Superior temporal gyrus (tissue), 1 donor: ENCODE data around the gene KLHL36.

Experiments
- DNase-seq: peaks from one replicate; pipeline ENCODE4 v3.0.0-alpha.2; 2016; ENCODE audit errors: extremely low spot score

The KLHL36 gene

DNA sequence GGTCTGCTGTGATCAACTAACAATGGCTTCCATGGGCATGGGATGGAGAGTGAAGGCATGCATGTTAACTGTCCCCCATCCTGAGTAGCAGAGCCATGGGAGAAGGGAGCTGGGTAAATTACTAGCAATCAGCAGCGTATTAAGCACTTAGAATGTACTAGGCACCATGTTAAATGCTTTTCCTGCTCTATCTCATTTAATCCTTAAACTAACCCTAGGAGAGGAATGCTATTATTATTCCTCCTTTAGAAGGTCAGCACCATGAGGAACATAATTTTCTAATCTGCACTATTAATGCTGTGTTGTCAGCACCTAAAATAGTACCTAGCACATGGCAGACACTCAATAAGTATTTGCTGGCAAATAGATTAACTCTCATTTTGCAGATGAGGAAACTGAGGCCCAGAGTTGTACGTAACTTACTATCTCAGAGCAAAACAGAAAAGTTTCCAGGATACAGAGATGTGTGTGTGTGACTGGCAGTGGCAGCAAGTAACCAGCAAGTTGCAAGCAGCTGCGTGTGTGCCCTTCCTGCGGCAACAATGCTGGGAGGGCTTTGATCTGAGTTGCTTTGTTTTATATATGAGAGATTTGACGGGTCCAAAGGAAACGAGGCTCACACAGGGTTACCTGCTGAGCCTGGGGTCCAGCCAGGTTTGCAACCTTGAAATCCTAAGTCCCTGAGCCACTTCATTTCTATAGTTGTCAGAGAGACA is 6.5 kb upstream of the KLHL36 start:
- DNase-seq: no peak

DNA sequence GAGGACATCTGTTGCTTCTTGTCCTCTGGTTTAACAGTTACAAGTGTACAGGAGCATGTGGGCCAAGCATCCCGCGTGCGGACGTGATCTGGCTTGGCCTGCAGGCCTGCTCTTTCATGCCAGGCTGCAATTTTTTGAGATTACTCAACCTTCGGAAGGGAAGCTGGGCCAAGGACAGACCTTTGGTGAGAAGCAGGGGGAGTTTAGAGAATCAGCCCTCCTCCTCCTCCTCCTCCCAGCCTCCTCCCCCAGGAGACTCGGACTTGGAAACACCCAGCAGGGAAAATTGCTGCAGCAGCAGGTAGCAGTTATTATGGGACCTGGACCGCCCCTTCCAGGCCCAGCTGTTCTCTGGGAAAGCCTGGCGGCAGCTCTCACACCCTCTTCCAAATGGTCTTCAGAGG is 5.1 kb upstream of the KLHL36 start:
- DNase-seq: no peak

DNA sequence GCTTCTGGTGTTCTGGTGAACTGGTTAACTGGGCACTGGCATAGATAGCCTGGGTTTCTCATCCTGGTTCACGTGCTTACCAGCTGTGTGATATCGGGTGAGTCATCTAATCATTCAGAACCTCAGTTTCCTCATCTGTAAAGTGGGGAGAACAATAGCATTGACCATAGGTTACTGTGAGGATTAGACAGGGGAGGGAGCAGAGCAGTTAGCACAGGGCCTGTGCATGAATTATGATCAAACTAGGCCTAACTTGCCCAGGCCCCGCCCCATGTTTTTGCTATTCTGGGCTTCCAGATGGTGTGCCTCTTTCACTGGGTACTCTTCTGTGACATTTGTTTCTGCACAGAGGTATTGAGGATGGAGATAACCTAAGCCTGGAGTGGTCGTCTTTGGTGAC is 4.6 kb upstream of the KLHL36 start:
- DNase-seq: no peak

DNA sequence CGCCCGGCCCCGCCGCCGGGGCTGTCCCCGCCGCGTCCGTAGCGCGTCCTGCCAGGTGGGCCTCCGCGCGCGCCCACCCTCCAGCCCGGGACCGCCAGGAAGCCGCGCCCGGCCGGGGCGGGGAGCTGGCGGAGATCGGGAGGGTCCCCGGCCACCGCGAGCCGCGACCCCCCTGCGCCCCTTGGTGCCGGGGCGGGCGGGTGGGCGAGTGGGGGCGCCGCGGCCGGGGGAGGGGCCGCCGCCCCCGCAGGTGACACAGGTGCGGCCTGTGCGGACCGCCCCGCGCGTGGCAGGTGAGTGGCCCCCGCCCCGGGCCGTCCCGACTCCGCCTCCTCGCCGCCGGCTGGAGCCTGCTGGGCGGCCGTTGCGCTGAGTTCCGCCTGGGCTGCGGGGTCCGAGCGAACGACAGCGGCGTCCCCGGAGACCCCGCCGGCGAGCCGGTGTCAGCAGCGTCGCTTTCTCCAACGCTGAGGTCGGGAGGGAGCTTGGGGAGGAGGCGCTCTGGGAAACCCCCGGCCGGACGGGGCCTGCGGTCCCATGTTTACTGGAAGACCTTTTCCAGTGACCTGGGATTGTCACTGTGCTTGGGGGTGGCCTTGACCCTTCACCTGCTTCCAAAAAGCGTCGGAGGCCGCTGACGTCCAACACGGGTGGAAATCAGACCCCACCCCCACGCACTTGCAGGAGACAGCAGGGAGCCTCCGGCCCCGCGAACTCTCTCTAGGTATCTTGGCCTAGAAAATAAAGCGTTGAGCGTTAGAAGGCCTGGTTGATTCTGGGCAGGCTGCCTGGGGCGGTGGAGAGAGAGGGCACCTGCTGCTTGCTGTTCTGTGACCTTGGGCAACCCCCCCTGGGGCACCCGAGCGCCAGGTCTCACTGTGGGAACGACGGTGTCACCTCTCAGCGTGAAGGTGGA is 542 bp downstream of the KLHL36 start:
- DNase-seq: no peak

DNA sequence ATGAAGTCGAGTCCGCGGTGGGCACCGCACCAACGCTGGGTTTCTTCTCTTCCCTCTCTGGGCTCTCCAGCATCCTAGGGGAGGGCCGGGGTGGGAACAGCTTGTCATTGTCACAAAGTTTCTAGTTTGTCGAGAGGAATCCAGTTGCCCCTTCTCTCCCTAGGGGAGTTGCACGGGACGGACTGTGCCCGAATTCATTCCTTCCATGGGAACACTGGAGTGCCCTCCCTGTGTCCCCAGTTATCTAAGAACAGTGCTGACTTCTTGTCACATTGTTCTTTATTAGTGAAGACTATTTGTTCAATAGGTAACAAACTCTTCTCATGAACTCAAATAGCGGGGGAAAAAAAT is 1.2 kb downstream of the KLHL36 start:
- no peak for DNase-seq

DNA sequence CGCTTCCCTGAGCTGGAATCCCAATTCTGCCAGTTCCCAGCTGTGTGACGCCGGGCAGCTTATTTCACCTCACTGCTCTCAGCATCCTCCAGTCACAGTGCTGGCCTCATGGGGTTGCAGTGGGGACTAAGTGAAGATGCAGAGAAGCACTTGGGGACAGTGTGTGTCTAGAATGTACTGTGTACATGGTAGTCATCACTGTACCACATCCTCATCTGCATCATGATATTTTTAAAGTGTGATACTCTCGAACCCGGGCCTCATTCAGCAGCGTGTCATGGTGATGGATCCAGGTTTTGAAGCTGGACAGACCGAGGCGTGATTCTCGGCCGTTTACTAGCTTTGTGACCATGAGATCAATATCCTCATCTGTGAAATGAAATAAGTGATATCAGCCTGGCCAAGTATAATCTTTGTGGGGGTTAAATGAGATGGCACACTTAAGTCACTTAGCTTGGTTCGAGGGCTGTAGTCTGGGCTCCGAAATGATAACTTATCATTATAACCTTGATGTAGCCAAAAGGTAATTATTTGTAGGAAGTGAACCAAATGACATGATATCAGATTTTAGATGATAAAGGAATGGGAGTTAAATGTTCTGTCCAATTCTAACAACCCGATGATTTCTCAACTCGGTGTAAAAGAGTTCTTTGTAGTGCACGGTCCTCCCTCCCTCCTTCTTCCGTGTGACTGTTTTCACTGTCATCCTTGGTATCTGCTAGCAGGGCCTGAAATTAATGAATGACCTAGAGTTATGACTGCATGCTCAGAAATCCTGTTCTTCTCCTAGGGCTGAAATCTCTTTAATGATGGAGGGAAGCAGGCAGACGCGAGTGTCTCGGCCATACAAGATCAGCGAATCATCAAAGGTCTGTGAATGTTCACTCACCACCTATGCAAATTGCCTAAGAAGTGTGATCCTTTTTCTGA is 2.0 kb downstream of the KLHL36 start:
- no peak for DNase-seq

DNA sequence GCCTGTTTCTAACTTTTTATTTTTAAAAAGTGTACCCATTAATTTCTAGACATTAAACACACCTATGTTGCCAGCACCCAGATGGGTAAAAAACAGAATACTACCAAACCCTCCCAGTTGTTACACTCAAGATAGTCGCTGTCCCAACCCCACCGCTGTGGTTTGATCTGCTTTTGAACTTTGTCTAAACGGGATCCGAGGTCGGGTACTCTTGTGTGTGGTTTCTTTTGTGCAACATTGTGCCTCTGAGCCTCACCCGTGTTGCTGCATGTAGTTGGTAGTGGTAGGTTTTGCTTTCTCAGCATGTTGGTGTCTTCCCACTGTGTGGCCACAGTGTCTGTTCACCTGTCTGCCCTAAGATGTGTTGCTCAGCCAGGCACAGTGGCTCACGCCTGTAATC is 4.3 kb downstream of the KLHL36 start:
- no peak for DNase-seq

DNA sequence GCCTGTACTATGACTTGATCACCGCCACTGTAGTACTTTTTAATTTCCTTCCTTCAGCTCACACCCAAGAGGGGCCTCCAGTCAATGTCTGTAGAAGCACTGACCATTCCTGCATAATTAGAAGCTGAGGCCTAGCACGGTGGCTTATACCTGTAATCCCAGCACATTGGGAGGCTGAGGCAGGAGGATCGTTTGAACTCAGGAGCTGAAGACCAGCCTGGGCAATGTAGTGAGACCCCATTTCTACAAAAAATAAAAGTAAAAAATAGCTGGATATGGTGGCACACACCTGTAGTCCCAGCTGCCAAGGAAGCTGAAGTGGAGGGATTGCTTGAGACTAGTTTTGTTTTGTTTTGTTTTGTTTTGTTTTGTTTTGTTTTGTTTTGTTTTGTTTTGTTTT is 5.9 kb downstream of the KLHL36 start:
- DNase-seq: no peak

DNA sequence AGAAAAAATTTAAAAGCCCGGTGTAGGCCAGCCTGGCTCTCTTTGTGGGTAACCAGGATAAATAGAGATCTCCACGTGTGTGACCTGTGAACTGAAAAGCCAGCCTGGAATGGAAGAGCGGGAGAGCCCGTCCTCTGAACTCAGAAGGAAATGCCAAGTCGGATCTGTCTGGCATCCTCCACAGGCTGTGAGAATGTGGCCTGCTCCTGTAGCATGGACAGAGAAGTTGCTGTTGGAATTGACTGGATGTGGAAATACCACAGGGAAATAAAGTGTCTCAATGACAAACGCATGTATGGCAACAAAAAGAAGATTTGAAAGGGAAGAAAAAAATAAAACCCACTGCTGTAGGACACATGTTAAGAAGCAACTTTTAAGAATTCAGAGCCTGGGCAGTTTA is 6.7 kb downstream of the KLHL36 start:
- no peak for DNase-seq

DNA sequence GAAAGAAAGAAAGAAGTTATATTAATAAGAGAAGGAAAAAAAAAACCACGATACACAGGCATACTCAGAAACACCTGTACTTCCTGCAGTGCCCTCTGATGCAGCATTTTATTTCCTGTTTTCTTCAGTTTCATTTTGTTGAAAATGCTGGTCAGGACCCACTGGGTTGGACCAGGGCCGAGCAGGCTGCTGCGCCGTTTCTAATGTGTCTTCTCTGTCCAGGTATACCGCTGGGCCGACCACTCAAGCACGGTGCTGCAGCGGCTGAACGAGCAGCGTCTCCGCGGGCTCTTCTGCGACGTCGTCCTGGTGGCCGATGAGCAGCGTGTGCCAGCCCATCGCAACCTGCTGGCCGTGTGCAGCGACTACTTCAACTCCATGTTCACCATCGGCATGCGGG is 8.3 kb downstream of the KLHL36 start:
- no peak for DNase-seq

DNA sequence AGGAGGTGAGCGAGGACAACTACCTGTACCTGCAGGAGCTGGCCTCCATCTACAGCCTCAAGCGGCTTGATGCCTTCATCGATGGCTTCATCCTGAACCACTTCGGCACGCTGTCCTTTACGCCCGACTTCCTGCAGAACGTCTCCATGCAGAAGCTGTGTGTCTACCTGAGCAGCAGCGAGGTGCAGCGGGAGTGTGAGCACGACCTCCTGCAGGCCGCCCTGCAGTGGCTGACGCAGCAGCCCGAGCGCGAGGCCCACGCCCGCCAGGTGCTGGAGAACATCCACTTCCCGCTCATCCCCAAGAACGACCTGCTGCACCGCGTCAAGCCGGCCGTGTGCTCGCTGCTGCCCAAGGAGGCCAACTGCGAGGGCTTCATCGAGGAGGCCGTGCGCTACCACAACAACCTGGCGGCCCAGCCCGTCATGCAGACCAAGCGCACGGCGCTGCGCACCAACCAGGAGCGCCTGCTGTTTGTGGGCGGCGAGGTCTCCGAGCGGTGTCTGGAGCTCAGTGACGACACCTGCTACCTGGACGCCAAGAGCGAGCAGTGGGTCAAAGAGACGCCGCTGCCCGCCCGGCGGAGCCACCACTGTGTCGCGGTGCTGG is 9.0 kb downstream of the KLHL36 start:
- no peak for DNase-seq

DNA sequence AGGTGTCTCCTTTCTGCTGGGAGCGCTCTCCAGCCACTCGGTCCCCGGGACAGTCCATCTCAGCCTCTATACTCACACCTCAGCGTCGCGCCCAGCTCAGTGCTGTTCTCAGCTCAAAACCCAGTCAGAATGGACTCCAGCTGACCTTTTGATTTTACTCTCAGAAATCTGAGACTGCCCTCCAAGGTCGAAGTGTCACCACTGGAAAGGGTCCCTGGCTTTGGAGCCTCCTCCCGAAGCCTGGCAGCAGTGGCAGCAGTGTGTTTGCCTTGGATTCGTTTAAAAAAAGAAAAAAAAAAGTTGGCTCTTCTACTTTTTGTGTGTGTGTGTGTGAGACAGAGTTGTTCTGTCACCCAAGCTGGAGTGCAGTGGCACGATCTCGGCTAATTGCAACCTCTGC is 10.4 kb downstream of the KLHL36 start:
- DNase-seq: no peak

DNA sequence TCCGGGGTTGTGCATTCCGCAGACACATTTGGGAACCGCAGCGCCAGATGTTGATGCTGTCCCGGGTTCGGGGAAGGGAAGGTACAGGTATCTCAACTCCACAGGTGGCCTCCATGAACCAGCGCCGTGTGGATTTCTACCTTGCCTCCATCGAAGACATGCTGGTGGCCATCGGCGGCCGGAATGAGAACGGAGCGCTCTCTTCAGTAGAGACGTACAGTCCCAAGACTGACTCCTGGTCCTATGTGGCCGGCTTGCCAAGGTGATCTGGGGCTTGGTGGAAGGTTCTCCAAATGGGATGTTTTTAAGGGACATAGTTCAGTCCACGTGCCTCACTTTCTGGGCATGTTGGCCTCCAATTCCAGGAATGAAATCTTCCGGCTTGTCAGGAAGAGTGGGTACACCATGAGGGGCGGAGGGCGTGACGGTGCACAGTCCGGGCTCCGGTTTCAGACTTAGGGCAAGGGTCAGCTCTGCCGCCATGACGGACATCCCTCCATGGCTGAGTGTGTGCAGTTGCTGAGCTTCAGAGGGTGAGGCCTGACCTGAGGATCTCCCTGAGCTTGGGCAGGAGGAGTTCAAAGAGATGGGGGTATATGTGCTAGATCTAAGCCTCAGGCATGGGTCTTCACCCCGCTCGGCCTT is 11.5 kb downstream of the KLHL36 start:
- DNase-seq: no peak

DNA sequence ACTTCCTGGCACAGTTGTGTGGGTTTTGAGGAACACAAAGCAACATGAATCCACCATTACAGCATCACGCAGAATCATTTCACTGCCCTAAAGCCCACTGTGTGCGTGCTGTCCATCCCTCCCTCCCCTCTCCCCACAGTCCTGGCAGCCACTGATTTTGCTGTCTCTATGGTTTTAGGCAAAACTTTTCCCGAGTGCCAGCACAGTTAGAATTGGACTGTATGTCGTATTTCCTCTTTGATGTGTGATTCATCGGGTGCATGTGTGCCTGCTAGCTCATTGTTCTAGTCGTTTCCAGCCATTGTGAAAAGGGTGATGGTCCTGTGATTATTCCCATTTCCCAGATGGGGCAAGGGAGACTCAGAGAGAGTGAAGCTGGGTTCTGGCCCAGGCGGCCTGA is 12.7 kb downstream of the KLHL36 start:
- no peak for DNase-seq

DNA sequence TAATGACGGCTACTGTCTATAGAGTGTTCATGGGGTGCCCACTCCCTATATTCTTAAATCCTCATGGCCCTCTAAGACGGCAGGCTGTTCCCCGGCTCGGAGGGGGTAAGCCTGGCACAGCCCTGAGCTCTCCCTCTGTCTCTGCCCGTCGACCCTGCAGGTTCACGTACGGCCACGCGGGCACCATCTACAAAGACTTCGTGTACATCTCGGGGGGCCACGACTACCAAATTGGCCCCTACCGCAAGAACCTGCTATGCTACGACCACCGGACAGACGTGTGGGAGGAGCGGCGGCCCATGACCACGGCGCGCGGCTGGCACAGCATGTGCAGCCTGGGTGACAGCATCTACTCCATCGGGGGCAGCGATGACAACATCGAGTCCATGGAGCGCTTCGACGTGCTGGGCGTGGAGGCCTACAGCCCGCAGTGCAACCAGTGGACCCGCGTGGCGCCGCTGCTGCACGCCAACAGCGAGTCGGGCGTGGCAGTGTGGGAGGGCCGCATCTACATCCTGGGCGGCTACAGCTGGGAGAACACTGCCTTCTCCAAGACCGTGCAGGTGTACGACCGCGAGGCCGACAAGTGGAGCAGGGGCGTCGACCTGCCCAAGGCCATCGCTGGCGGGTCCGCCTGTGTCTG is 13.2 kb downstream of the KLHL36 start:
- DNase-seq: no peak

DNA sequence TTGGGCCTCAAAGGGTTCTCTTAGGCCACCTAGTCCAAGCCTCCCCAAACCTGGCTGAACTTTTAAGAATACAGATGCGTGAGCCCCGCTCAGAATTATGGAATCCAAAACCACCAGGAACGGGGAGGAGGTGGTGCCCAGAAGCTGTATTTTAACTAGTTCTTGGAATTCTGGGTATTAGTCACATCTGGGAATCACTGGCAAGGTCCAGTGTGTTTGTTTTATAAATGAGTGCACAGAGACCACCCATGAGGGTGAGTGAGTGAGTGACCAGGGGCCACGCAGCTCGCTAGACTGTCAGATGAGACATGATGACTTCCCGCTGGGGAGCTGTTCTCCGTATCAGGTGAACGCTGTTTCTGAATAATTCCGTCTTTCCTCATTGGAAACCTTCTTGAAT is 14.2 kb downstream of the KLHL36 start:
- no peak for DNase-seq

DNA sequence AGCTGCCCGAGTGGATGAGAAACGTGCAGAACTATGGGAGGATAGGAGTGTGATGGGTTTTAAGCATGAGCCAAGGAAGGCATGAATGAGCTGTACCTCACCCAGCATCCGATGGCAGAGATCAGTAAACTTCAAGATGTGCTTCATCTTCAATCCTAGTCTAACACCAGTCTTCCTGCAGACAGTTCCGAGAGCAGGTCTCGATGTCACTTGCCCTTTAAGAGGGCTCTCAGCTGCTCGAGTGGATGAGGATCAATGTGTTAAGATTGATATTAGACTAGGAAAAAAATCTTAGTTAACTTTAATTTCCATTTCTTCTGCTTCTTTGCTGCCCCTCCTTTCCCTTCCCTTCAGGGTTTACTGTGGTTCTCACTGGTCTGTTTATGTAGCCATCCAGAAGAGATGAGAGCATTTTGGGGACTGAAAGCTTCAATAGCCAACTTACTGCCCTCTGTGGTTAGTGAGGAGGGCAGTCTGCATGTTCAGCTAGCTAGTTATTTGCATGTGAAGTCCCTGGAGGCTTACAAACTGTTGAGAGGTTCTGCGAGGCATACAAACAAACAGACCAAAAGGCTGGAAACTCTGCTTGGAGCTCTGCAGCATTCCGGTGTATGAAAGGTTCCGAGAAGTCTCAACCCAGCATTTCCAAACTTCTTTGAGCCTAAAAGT is 15.3 kb downstream of the KLHL36 start:
- DNase-seq: no peak

DNA sequence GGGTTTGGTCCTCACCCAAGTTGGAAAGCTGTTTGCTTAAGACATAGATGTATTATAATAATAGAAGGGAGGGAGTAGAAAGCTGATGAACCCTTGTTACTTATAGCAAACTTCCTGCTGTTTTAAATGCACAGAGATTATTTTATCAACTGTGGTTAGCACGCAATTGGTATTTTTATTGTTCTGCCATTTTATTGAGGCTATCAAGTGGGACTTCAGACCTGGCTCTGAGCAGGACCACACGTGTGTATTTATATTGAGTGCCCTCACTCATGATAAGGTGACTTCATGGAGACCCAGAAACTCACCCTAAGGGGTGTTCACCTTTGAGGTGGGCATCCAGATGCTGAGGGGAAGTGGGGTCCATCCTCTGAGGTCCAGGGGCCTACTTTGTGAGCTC is 17.0 kb downstream of the KLHL36 start:
- DNase-seq: no peak

DNA sequence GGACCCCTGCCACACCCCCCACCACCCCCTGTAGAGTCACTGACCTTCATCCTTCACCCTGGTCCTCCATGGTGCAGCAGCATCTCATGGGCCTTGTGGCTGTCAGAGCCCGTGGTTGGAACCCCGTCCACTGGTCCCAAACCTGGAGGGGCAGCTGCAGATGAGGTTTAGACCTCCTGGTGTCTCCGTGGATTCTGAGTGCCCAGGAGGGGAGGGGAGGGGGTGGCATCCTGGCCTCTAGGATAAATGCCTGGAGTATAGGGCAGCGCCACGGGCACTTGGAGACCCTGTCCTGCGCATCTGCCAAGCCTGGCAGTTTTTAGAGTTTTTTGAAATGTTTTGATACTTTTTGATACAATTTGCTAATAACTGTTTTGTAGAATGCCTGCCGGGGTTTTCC is 17.5 kb downstream of the KLHL36 start:
- DNase-seq: no peak

DNA sequence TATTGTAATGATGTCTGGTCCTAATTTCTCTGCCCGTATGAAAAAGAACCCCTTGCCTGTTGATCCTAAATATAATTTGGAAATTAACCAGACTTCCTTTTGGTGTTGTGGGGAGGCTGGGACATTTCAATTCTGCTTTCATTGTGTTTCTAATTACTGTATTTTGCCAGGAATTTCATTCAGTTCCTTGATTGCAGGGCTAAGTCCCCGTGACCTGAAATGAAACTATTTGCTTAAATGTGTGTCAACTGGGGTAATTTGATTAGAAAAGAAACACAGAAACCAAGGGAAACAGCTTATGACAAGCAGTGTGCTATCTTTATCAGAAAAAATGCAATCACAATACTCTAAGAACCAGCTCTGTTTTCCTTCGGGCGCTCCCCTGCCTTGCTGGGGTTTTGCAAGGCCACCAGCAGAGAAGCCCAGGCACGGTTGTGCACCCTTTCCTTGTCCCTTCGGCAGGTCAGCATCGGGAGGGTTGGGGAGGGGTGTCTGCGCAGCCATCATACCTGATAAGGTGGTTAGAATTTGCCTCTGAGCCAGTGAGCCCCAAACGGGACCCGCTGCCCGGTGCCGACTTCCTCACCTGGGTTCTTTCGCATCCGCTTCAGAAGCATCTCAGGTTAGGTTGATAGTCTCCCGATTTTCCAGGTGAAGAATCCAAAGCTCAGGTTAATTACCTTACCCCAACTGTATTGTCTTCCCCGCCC is 19.4 kb downstream of the KLHL36 start:
- DNase-seq: no peak
